Smooth muscle cell (in vitro differentiated cells): ENCODE data around the gene ATF4. TPM values are rescaled to one million over a fixed set of nuclear protein-coding genes. Genes with fewer than 3 reads are reported as not detected.
A peak's percentile ranks its signal among the peaks of the same experiment; 100 is the strongest.

Source experiments
- DNase-seq: peaks from one replicate; lab custom pipeline; 2025; ENCODE audit not compliant: unreplicated experiment; lab: John Stamatoyannopoulos, UW
- H2AFZ ChIP-seq: fragments of 200-600 bp; sonication (generic); 2 replicates; pipeline ENCODE4 v1.6.0; 2016; ENCODE audit warnings: antibody characterized with exemption, low read depth, mild to moderate bottlenecking
- H3F3A ChIP-seq: fragments of 200-600 bp; sonication (generic); 2 replicates; pipeline ENCODE4 v1.6.0; 2017; ENCODE audit warnings: antibody characterized with exemption, low read depth
- H3K27ac ChIP-seq: fragments of 200-600 bp; sonication (generic); 2 replicates; pipeline ENCODE4 v1.5.1; 2016; ENCODE audit warnings: low read depth, mild to moderate bottlenecking
- H3K27me3 ChIP-seq: fragments of 200-600 bp; sonication (generic); 2 replicates; pipeline ENCODE4 v1.6.1; 2016; ENCODE audit warnings: low read depth, mild to moderate bottlenecking
- H3K36me3 ChIP-seq: fragments of 200-600 bp; sonication (generic); 2 replicates; pipeline ENCODE4 v1.5.1; 2016; ENCODE audit warnings: low read depth
- H3K4me1 ChIP-seq: fragments of 200-600 bp; sonication (generic); 2 replicates; pipeline ENCODE4 v1.5.1; 2016; ENCODE audit warnings: low read depth
- H3K4me2 ChIP-seq: fragments of 200-600 bp; sonication (generic); 2 replicates; pipeline ENCODE4 v1.6.0; 2016; ENCODE audit warnings: mild to moderate bottlenecking
- H3K4me3 ChIP-seq: fragments of 200-600 bp; sonication (generic); 2 replicates; pipeline ENCODE4 v1.5.1; 2016; ENCODE audit warnings: mild to moderate bottlenecking
- H3K79me2 ChIP-seq: fragments of 200-600 bp; sonication (generic); 2 replicates; pipeline ENCODE4 v1.6.0; 2016; ENCODE audit warnings: low read depth, mild to moderate bottlenecking
- H3K9ac ChIP-seq: fragments of 200-600 bp; sonication (generic); 2 replicates; pipeline ENCODE4 v1.6.0; 2016; ENCODE audit warnings: low read depth
- H3K9me3 ChIP-seq: fragments of 200-600 bp; sonication (generic); replicated peaks from 2 replicates; pipeline ENCODE4 v1.5.1; 2016; ENCODE audit warnings: low read depth
- H4K20me1 ChIP-seq: fragments of 200-600 bp; sonication (generic); 2 replicates; pipeline ENCODE4 v1.6.0; 2016; ENCODE audit warnings: low read depth
- CTCF ChIP-seq: fragments of 200-600 bp; sonication (generic); IDR thresholded peaks from 2 replicates; pipeline ENCODE4 v1.5.1; 2017; ENCODE audit warnings: borderline replicate concordance, mild to moderate bottlenecking, antibody characterized with exemption; ENCODE audit not compliant: insufficient read depth, poor library complexity, severe bottlenecking
- WGBS: methylation state at CpG from one replicate; pipeline ENCODE4 v1.1.7; 2016; ENCODE audit warnings: low lambda C conversion rate; 5-methylcytosine and 5-hydroxymethylcytosine counted together
- polyA plus RNA-seq: library from polyadenylated mRNA; unstranded; fragments of >200 nt; fragmentation: Nextera tagmentation; extraction: Ambion mirVana; gene quantifications from 2 replicates; pipeline ENCODE4 v1.2.1, GENCODE V29; 2016
- total RNA-seq: library from RNA; depleted of rRNA; stranded (reverse); fragments of >200 nt; gene quantifications from 2 replicates; pipeline ENCODE4 v1.2.3, GENCODE V29; 2014

Gene ATF4, protein sequence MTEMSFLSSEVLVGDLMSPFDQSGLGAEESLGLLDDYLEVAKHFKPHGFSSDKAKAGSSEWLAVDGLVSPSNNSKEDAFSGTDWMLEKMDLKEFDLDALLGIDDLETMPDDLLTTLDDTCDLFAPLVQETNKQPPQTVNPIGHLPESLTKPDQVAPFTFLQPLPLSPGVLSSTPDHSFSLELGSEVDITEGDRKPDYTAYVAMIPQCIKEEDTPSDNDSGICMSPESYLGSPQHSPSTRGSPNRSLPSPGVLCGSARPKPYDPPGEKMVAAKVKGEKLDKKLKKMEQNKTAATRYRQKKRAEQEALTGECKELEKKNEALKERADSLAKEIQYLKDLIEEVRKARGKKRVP
- total RNA-seq (421 and 443 TPM in 2 replicates), polyA plus RNA-seq (288 and 339 TPM in 2 replicates)

GRCh38 chr22:39520226-39521105 lies at the start of gene ATF4:
ATF4 (plus strand) TSS chr22:39520562; CDS start chr22:39521446, 884 bp downstream.
- Histone ChIP-seq H3K9me3 (no peaks in the 10 kb centered on the region), H3K4me1 (peaks cover 22% of the 10 kb centered on the region), H3K27ac (peak within 1 kb of the TSS; percentile 99), H3K9ac (peak within 1 kb of the TSS; percentile 99), H3K4me2 (peak within 1 kb of the TSS; percentile 98), H3K27me3 (no peaks in the 10 kb centered on the region), H3K36me3 (no peaks in the 10 kb centered on the region), H4K20me1 (peaks cover 50% of the 10 kb centered on the region), H3F3A (peaks cover 34% of the 10 kb centered on the region), H2AFZ (peak within 1 kb of the TSS; percentile 96), H3K79me2 (peaks cover 34% of the 10 kb centered on the region), H3K4me3 (peak within 1 kb of the TSS; percentile 95)
- peak; percentile 99 for DNase-seq
- WGBS: under 1% methylated on average over 69 of the region's 86 CpGs
- no peak for TF ChIP-seq CTCF

GRCh38 chr22:39471381-39472141 lies 48.8 kb upstream of the ATF4 start:
- H3K4me2 ChIP-seq: peak overlapping the region; percentile 63
- H3K79me2 ChIP-seq: no peaks in the 10 kb centered on the region
- H3K27me3 ChIP-seq: no peaks in the 10 kb centered on the region
- no peak overlapping the region for H3K4me3 ChIP-seq
- H3K9ac ChIP-seq: no peak overlapping the region
- no peaks in the 10 kb centered on the region for H3K9me3 ChIP-seq
- peaks cover 84% of the 10 kb centered on the region for H4K20me1 ChIP-seq
- no peaks in the 10 kb centered on the region for H3K36me3 ChIP-seq
- no peak overlapping the region for H2AFZ ChIP-seq
- peaks cover 24% of the 10 kb centered on the region for H3F3A ChIP-seq
- H3K27ac ChIP-seq: peak overlapping the region; percentile 53
- no peak for DNase-seq
- 29% methylated on average over 13 of the region's 13 CpGs for WGBS
- H3K4me1 ChIP-seq: peaks cover 51% of the 10 kb centered on the region
- TF ChIP-seq CTCF: no peak

GRCh38 chr22:39472570-39473556 lies 47.5 kb upstream of the ATF4 start:
- no peaks in the 10 kb centered on the region for H3K9me3 ChIP-seq
- H3F3A ChIP-seq: peaks cover 24% of the 10 kb centered on the region
- H3K36me3 ChIP-seq: no peaks in the 10 kb centered on the region
- peak overlapping the region; percentile 53 for H3K27ac ChIP-seq
- no peaks in the 10 kb centered on the region for H3K27me3 ChIP-seq
- DNase-seq: no peak
- peaks cover 51% of the 10 kb centered on the region for H3K4me1 ChIP-seq
- H3K4me3 ChIP-seq: no peak overlapping the region
- H3K4me2 ChIP-seq: peak overlapping the region; percentile 63
- H2AFZ ChIP-seq: no peak overlapping the region
- no peak for TF ChIP-seq CTCF
- peaks cover 10% of the 10 kb centered on the region for H3K79me2 ChIP-seq
- 31% methylated on average over 18 of the region's 19 CpGs for WGBS
- H4K20me1 ChIP-seq: peaks cover 84% of the 10 kb centered on the region
- no peak overlapping the region for H3K9ac ChIP-seq
